Nephron (organoid): ENCODE data around the gene MAP4K4.

Experiments
- H3K27ac Mint-ChIP-seq, 3 experiments: 2 replicates each; pipeline ENCODE4 v1.8.0; 2020; ENCODE audit warnings: mixed read lengths in 3 of 3, mild to moderate bottlenecking in 2 of 3, moderate library complexity in 1 of 3
- H3K27me3 Mint-ChIP-seq: 2 replicates; pipeline ENCODE4 v1.8.0; 2021; ENCODE audit warnings: low read depth, mild to moderate bottlenecking, moderate library complexity, mixed read lengths
- H3K36me3 Mint-ChIP-seq: 2 replicates; pipeline ENCODE4 v1.8.0; 2020; ENCODE audit warnings: low read depth, mixed read lengths
- H3K4me1 Mint-ChIP-seq: 2 replicates; pipeline ENCODE4 v1.8.0; 2020; ENCODE audit warnings: mixed read lengths
- H3K4me3 Mint-ChIP-seq, 3 experiments: 2 replicates each; pipeline ENCODE4 v1.8.0; 2020; ENCODE audit warnings: mild to moderate bottlenecking in 3 of 3, mixed read lengths in 3 of 3, moderate library complexity in 2 of 3
- H3K9me3 Mint-ChIP-seq: 2 replicates; pipeline ENCODE4 v1.8.0; 2020; ENCODE audit warnings: mixed read lengths
- TF ChIP-seq, protein P1 (sequence below), 3 experiments: fragments of 200-600 bp; sonication (generic); IDR thresholded peaks; one replicate each; pipeline ENCODE4 v1.5.0; 2021; ENCODE audit warnings: antibody characterized with exemption in 3 of 3; ENCODE audit not compliant: unreplicated experiment in 3 of 3

MAP4K4 gene

DNA sequence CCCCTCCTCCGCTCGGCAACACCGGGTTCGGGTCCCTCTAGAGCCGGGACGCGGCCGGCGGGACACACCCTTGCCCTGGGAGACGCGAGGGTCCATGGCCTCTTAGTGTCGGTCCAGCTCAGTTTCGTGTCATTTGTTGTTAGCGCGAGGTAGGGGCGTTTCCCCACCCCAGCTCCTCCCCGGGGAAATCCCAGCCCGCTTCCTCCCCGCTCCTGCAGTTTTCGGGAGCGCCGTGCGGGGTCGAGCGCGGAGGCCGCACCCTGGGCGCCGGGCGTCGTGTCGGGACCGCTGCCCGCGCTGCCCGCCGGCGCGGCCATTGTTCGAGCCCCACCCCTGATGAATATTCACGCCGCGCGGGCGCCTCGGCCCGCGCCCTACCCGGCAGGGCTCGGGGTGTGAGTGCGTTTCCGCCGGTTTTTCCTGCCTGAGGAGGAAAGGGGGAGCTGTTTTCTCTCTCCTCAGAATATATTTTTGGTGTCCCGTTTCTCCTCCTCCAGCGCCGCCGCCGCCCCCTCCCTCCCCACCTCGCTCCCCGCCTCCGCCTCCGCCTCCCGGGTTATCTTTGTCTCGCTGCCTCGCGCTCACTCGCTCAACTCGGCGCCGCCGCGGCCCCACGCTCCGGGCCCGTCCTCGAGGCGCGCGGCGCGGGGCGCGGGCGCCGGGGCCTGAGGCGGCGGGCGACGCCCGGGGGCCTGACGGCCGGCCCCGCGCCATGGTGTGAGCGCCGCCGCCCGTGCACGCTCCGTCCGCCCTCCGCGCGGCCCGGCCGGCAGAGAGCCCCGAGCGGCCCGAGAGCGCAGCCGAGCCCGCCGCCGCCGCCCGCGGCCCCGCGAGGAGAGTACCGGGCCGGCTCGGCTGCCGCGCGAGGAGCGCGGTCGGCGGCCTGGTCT is at the start of gene MAP4K4:
TSS of gene MAP4K4 (plus strand) at position 584 of the 890 bp plus-strand sequence. CDS start 374 bp downstream, outside the sequence.
- Mint-ChIP-seq H3K4me1 (peaks cover under 1% of the 10 kb centered on the region), H3K27me3 (peaks cover 3% of the 10 kb centered on the region), H3K27ac (peak within 1 kb of the TSS; percentile 91 to 97 (median 95)), H3K9me3 (peaks cover 4% of the 10 kb centered on the region), H3K36me3 (peaks cover 18% of the 10 kb centered on the region), H3K4me3 (peak within 1 kb of the TSS; percentile 89 to 95 (median 92))
- TF ChIP-seq, protein P1, sequence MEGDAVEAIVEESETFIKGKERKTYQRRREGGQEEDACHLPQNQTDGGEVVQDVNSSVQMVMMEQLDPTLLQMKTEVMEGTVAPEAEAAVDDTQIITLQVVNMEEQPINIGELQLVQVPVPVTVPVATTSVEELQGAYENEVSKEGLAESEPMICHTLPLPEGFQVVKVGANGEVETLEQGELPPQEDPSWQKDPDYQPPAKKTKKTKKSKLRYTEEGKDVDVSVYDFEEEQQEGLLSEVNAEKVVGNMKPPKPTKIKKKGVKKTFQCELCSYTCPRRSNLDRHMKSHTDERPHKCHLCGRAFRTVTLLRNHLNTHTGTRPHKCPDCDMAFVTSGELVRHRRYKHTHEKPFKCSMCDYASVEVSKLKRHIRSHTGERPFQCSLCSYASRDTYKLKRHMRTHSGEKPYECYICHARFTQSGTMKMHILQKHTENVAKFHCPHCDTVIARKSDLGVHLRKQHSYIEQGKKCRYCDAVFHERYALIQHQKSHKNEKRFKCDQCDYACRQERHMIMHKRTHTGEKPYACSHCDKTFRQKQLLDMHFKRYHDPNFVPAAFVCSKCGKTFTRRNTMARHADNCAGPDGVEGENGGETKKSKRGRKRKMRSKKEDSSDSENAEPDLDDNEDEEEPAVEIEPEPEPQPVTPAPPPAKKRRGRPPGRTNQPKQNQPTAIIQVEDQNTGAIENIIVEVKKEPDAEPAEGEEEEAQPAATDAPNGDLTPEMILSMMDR (IDR thresholded peaks at IDR 0.05; ENCODE audit: unreplicated experiment in 3 of 3): peak; percentile 25 to 41 (median 31)

DNA sequence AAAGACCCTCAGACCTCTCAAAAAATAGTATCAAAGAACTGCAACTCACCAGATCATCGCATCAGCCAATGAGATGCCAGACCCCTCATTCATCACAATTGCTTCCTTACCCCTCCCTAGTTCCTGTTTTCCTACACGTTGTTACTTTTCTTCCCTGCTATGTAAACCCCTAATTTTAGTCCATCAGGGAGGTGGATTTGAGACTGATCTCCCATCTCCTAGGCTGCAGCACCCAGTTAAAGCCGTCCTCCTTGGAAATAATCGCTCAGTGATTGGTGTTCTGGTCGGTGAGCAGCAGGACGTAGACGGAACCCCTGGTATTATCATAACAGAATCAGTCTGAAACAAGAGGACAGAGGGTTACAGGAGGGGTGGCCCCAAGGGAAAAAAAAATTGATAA is 44.0 kb upstream of the MAP4K4 start:
- no peak overlapping the region for H3K27ac Mint-ChIP-seq
- no peak overlapping the region for H3K4me3 Mint-ChIP-seq
- H3K36me3 Mint-ChIP-seq: no peaks in the 10 kb centered on the region
- TF ChIP-seq, protein P1 (IDR thresholded peaks at IDR 0.05; ENCODE audit: unreplicated experiment in 3 of 3): no peak
- no peaks in the 10 kb centered on the region for H3K27me3 Mint-ChIP-seq
- H3K9me3 Mint-ChIP-seq: peaks cover 3% of the 10 kb centered on the region
- H3K4me1 Mint-ChIP-seq: no peaks in the 10 kb centered on the region

DNA sequence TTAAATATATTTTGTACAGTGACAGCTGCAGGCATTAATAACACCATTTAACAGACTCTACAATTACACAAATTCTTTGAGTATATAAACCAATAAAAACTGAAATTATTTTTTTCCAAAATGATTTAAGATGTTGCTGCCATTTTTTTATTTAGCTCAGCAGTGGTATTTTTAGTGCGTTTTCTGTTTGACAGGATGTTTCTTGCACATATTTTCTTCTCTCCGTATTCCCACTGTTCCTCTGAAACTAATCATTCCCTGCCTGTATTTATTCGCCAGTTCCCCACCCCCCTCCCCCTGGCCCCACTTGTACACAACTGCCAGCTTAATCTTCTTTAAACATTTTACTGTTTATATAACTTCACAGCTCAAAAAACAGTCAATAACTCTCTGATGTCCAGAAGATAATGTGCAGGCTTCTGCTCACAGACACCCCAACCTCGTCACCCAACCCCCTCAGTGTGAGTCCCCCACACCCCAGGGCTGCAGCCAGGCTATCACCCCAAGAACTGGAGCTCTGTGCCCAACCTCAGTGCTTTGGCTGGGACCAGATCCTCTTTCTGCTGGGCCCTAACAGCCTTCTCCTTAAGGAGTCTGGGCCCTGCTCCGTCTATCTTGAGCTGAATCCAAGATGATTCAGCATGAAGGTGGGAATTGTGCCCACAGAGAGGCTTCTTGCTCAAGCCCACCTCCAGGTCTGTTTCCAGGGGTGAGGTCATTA is 41.6 kb upstream of the MAP4K4 start:
- peaks cover 3% of the 10 kb centered on the region for H3K9me3 Mint-ChIP-seq
- H3K27me3 Mint-ChIP-seq: no peaks in the 10 kb centered on the region
- no peak overlapping the region for H3K4me3 Mint-ChIP-seq
- TF ChIP-seq, protein P1 (IDR thresholded peaks at IDR 0.05; ENCODE audit: unreplicated experiment in 3 of 3): no peak
- H3K27ac Mint-ChIP-seq: no peak overlapping the region
- H3K4me1 Mint-ChIP-seq: no peaks in the 10 kb centered on the region
- no peaks in the 10 kb centered on the region for H3K36me3 Mint-ChIP-seq

DNA sequence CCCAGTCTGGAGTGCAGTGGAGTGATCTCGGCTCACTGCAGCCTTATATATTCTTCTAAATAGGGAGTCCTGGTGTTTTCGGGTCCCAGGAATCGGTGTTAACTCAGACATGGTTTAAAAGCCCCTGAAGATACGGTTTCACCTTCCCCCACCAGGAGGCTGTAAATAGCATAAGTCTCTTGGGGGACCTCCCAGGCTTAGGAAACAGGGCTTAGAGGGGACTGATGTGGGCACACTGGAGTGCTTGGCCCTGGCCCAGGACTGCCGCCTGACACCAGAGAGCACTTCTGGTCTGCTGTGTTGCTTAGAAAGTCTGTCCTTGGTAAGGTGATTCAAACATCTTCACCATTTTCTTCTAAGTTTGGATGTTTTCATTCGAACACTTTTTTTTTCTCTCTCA is 39.7 kb upstream of the MAP4K4 start:
- Mint-ChIP-seq H3K27ac (no peak overlapping the region), H3K36me3 (no peaks in the 10 kb centered on the region), H3K27me3 (no peaks in the 10 kb centered on the region), H3K4me3 (no peak overlapping the region), H3K9me3 (peaks cover 3% of the 10 kb centered on the region), H3K4me1 (no peaks in the 10 kb centered on the region)
- TF ChIP-seq, protein P1 (IDR thresholded peaks at IDR 0.05; ENCODE audit: unreplicated experiment in 3 of 3): no peak

DNA sequence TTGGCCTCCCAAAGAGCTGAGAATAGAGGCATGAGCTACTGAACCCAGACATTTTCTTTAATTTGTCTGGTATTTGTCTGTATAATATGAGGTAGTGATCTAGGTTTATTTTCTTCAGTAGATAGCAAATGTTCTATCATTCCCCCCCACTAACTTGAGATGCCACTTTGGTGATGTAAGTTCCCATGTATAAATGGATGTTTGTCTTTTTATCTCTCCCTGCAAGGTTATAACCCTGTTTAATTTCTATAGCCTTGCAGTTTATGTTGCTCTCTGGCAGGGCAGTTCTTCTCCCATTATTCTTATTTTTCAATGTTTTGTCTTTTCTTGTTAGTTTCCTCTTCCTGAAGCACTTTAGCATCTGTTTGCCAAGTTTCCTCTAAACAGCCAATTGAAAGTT is 39.1 kb upstream of the MAP4K4 start:
- Mint-ChIP-seq H3K27ac (no peak overlapping the region), H3K36me3 (no peaks in the 10 kb centered on the region), H3K9me3 (peaks cover 3% of the 10 kb centered on the region), H3K4me1 (no peaks in the 10 kb centered on the region), H3K4me3 (no peak overlapping the region), H3K27me3 (no peaks in the 10 kb centered on the region)
- TF ChIP-seq, protein P1 (IDR thresholded peaks at IDR 0.05; ENCODE audit: unreplicated experiment in 3 of 3): no peak
